ENCODE results near the gene CASZ1.

Gene CASZ1

GRCh38 chr1:10709165-10709564, 87.3 kb downstream of the CASZ1 start:
- TF ChIP-seq YY1 (IDR thresholded peaks at IDR 0.05; ENCODE audit: low read depth), result no peak
- no peak for TF ChIP-seq CREB1 (IDR thresholded peaks at IDR 0.05; ENCODE audit: low read depth)
- TF ChIP-seq CEBPB (IDR thresholded peaks at IDR 0.05), result no peak

- TF ChIP-seq YY1 (IDR thresholded peaks at IDR 0.05; ENCODE audit: low read depth) (no peak), USF1 (IDR thresholded peaks at IDR 0.05) (no peak), RAD21 (IDR thresholded peaks at IDR 0.05; ENCODE audit: low read depth) (no peak)
These were observed 87.7 kb downstream of the CASZ1 start for GRCh38 chr1:10708757-10709156.

- no peak for TF ChIP-seq TAF1 (IDR thresholded peaks at IDR 0.05; ENCODE audit: low read depth)
These were observed 89.2 kb downstream of the CASZ1 start for GRCh38 chr1:10707208-10707607.

GRCh38 chr1:10706376-10706913, 90.0 kb downstream of the CASZ1 start:
- TF ChIP-seq RAD21 (IDR thresholded peaks at IDR 0.05; ENCODE audit: low read depth) (no peak), REST (IDR thresholded peaks at IDR 0.05; ENCODE audit: low read depth) (no peak), TAF1 (IDR thresholded peaks at IDR 0.05; ENCODE audit: low read depth) (no peak), USF1 (IDR thresholded peaks at IDR 0.05) (no peak), YY1 (IDR thresholded peaks at IDR 0.05; ENCODE audit: low read depth) (no peak), TEAD4 (IDR thresholded peaks at IDR 0.05) (no peak), EP300 (IDR thresholded peaks at IDR 0.05; ENCODE audit: borderline replicate concordance) (no peak)

- TF ChIP-seq NFIC (IDR thresholded peaks at IDR 0.05) (no peak), CEBPB (IDR thresholded peaks at IDR 0.05) (no peak), EP300 (IDR thresholded peaks at IDR 0.05; ENCODE audit: borderline replicate concordance) (no peak), TCF12 (IDR thresholded peaks at IDR 0.05; ENCODE audit: low read depth) (no peak), MAX (IDR thresholded peaks at IDR 0.05) (no peak), RAD21 (IDR thresholded peaks at IDR 0.05; ENCODE audit: low read depth) (no peak), REST (IDR thresholded peaks at IDR 0.05; ENCODE audit: low read depth) (no peak)
These were observed 90.5 kb downstream of the CASZ1 start for GRCh38 chr1:10705953-10706352.

- TF ChIP-seq TCF12 (IDR thresholded peaks at IDR 0.05; ENCODE audit: low read depth) (peak; percentile 52; the same call in 1 of the 2 replicates), CEBPB (IDR thresholded peaks at IDR 0.05) (no peak), NFIC (IDR thresholded peaks at IDR 0.05) (peak; percentile 73)
These were observed 92.0 kb downstream of the CASZ1 start for GRCh38 chr1:10704368-10704882.

GRCh38 chr1:10703702-10704101, 92.7 kb downstream of the CASZ1 start:
- no peak for TF ChIP-seq REST (IDR thresholded peaks at IDR 0.05; ENCODE audit: low read depth)
- no peak for TF ChIP-seq MAX (IDR thresholded peaks at IDR 0.05)

Data from Ishikawa (cell line).